Measurements from ENCODE around the gene APOBEC2.
A peak's percentile ranks its signal among the peaks of the same experiment; 100 is the strongest.

GRCh38 chr6:41066867-41067304 is 13.9 kb downstream of the APOBEC2 start:
- no peak for TF ChIP-seq POLR2A (IDR thresholded peaks at IDR 0.05)
- TF ChIP-seq CTCF (IDR thresholded peaks at IDR 0.05) = peak; percentile 45 to 94 (median 88)
